DLD1 (cell line): ENCODE results near the gene CHST11.

Experiments
- in situ Hi-C: cut with HindIII; loops from 2 replicates; pipeline ENCODE4 v1.10.0; 2017; ENCODE audit warnings: low sequenced_read_pairs

The CHST11 gene

GRCh38 chr12:104643819-104644669 lies 187.3 kb downstream of the CHST11 start:
- in situ Hi-C loops, result no loop called here

GRCh38 chr12:104648756-104649155 lies 192.0 kb downstream of the CHST11 start:
- in situ Hi-C loops, result no loop called here

GRCh38 chr12:104649217-104649824 lies 192.6 kb downstream of the CHST11 start:
- in situ Hi-C loops, result no loop called here

GRCh38 chr12:104649921-104650320 lies 193.2 kb downstream of the CHST11 start:
- in situ Hi-C loops, result no loop called here

- in situ Hi-C loops, result no loop called here
Observed at GRCh38 chr12:104650541-104650940, 193.8 kb downstream of the CHST11 start.

GRCh38 chr12:104651811-104652210 lies 195.1 kb downstream of the CHST11 start:
- in situ Hi-C loops, result no loop called here

GRCh38 chr12:104652358-104652757 lies 195.6 kb downstream of the CHST11 start:
- in situ Hi-C loops, result no loop called here

- in situ Hi-C loops, result no loop called here
Observed at GRCh38 chr12:104652910-104653309, 196.2 kb downstream of the CHST11 start.

- in situ Hi-C loops, result no loop called here
Observed at GRCh38 chr12:104653730-104654664, 197.2 kb downstream of the CHST11 start.

- in situ Hi-C loops, result no loop called here
Observed at GRCh38 chr12:104654665-104655609, 198.2 kb downstream of the CHST11 start.

GRCh38 chr12:104656383-104656782 lies 199.6 kb downstream of the CHST11 start:
- in situ Hi-C loops, result no loop called here

- in situ Hi-C loops, result no loop called here
Observed at GRCh38 chr12:104656921-104657320, 200.2 kb downstream of the CHST11 start.

- in situ Hi-C loops, result no loop called here
Observed at GRCh38 chr12:104657726-104658484, 201.2 kb downstream of the CHST11 start.

- in situ Hi-C loops, result no loop called here
Observed at GRCh38 chr12:104659058-104659457, 202.3 kb downstream of the CHST11 start.

- in situ Hi-C loops, result no loop called here
Observed at GRCh38 chr12:104662203-104662602, 205.5 kb downstream of the CHST11 start.

- in situ Hi-C loops, result no loop called here
Observed at GRCh38 chr12:104662908-104663307, 206.2 kb downstream of the CHST11 start.

- in situ Hi-C loops, result no loop called here
Observed at GRCh38 chr12:104664351-104664750, 207.6 kb downstream of the CHST11 start.

- in situ Hi-C loops, result no loop called here
Observed at GRCh38 chr12:104665296-104665695, 208.5 kb downstream of the CHST11 start.

- in situ Hi-C loops, result no loop called here
Observed at GRCh38 chr12:104667139-104667538, 210.4 kb downstream of the CHST11 start.
